HL-60/S4 (cell line): ENCODE measurements around the gene UCK1.
"Not testable (repeated sequence)": the region's sequence is repeated elsewhere in the genome, so short reads cannot be mapped to it uniquely, and the experiment has no call there.

Source experiments
- in situ Hi-C: fragments of 300-500 bp; cut with MboI; formaldehyde crosslinking; loops from 2 replicates; pipeline ENCODE4 v1.14.3; 2022; ENCODE audit warnings: low sequenced_read_pairs

UCK1 gene

GRCh38 chr9:131554843-131555351 is 23.8 kb upstream of the UCK1 start:
- in situ Hi-C loops: no loop called here

GRCh38 chr9:131554087-131554842 is 23.2 kb upstream of the UCK1 start:
- in situ Hi-C loops: no loop called here

- in situ Hi-C loops: no loop called here
Observed at GRCh38 chr9:131552030-131552429, 21.0 kb upstream of the UCK1 start.

- in situ Hi-C loops: not testable (repeated sequence)
Observed at GRCh38 chr9:131550465-131550864, 19.4 kb upstream of the UCK1 start.

- in situ Hi-C loops: not testable (repeated sequence)
Observed at GRCh38 chr9:131549186-131549585, 18.1 kb upstream of the UCK1 start.

GRCh38 chr9:131546336-131547084 is 15.4 kb upstream of the UCK1 start:
- in situ Hi-C loops: no loop called here

- in situ Hi-C loops: no loop called here
Observed at GRCh38 chr9:131545786-131546335, 14.8 kb upstream of the UCK1 start.

- in situ Hi-C loops: no loop called here
Observed at GRCh38 chr9:131545003-131545785, 14.1 kb upstream of the UCK1 start, which contains the start of gene PRRT1B. Gene PRRT1B (plus strand): TSS chr9:131545523. CDS start chr9:131545616, 93 bp downstream.

- in situ Hi-C loops: no loop called here
Observed at GRCh38 chr9:131543141-131543540, 12.1 kb upstream of the UCK1 start.

GRCh38 chr9:131539223-131539923 is 8.3 kb upstream of the UCK1 start:
- in situ Hi-C loops: no loop called here

- in situ Hi-C loops: no loop called here
Observed at GRCh38 chr9:131537946-131538345, 6.9 kb upstream of the UCK1 start.

- in situ Hi-C loops: no loop called here
Observed at GRCh38 chr9:131534721-131535237, 3.7 kb upstream of the UCK1 start.

- in situ Hi-C loops: no loop called here
Observed at GRCh38 chr9:131530546-131530919, 530 bp downstream of the UCK1 start.

- in situ Hi-C loops: no loop called here
Observed at GRCh38 chr9:131529597-131530545, 1.2 kb downstream of the UCK1 start.

- in situ Hi-C loops: no loop called here
Observed at GRCh38 chr9:131528886-131529505, 2.1 kb downstream of the UCK1 start.

GRCh38 chr9:131528186-131528585 is 2.9 kb downstream of the UCK1 start:
- in situ Hi-C loops: no loop called here

- in situ Hi-C loops: no loop called here
Observed at GRCh38 chr9:131525643-131526565, 5.2 kb downstream of the UCK1 start.
